WTC11 (cell line): ENCODE data around the gene SPSB4. TPM values are rescaled to one million over a fixed set of nuclear protein-coding genes. Genes with fewer than 3 reads are reported as not detected.

Experiments
- ATAC-seq: fragments of 200-7000 bp; cut with Tn5 transposase; 2 replicates; pipeline ENCODE4 v1.10.0; 2021; ENCODE audit warnings: mild to moderate bottlenecking, moderate library complexity
- CTCF ChIA-PET: fragments of 300-600 bp; sonication (Branson Sonifier 250); formaldehyde crosslinking; loops from one replicate; lab custom pipeline; 2021; ENCODE audit warnings: antibody characterized with exemption; lab: Charles Lee
- POLR2A ChIA-PET: fragments of 350-600 bp; sonication (Branson Sonifier 250); formaldehyde crosslinking; loops from one replicate; lab custom pipeline; 2021; ENCODE audit warnings: antibody characterized with exemption; lab: Charles Lee
- DNase-seq: peaks from one replicate; pipeline ENCODE4 v3.0.0; 2021; ENCODE audit warnings: low spot score
- H3K27ac Mint-ChIP-seq: 2 replicates; pipeline ENCODE4 v1.8.0; 2021; ENCODE audit warnings: mixed read lengths
- H3K27me3 Mint-ChIP-seq: 2 replicates; pipeline ENCODE4 v1.8.0; 2021; ENCODE audit warnings: low read depth, mild to moderate bottlenecking, moderate library complexity, mixed read lengths
- H3K36me3 Mint-ChIP-seq: 2 replicates; pipeline ENCODE4 v1.8.0; 2021; ENCODE audit warnings: mixed read lengths
- H3K4me1 Mint-ChIP-seq: 2 replicates; pipeline ENCODE4 v1.8.0; 2022; ENCODE audit warnings: mixed read lengths
- H3K4me3 Mint-ChIP-seq: 2 replicates; pipeline ENCODE4 v1.8.0; 2021; ENCODE audit warnings: mild to moderate bottlenecking, moderate library complexity, mixed read lengths
- H3K9me3 Mint-ChIP-seq: 2 replicates; pipeline ENCODE4 v1.8.0; 2021; ENCODE audit warnings: mixed read lengths
- CBFB ChIP-seq: sonication (generic); formaldehyde crosslinking; IDR thresholded peaks from 2 replicates; pipeline ENCODE4 v1.8.1; 2022; ENCODE audit warnings: mild to moderate bottlenecking, low read depth, missing genetic modification reagents
- CDX4 ChIP-seq: fragments of 250-450 bp; sonication (Bioruptor Pico); IDR thresholded peaks from 2 replicates; pipeline ENCODE4 v1.9.0; 2021; ENCODE audit warnings: moderate library complexity, mild to moderate bottlenecking, inconsistent platforms, borderline replicate concordance
- E2F5 ChIP-seq: sonication (generic); formaldehyde crosslinking; IDR thresholded peaks from 2 replicates; pipeline ENCODE4 v1.8.1; 2022; ENCODE audit warnings: mild to moderate bottlenecking, moderate library complexity, missing genetic modification reagents
- ELF4 ChIP-seq: sonication (generic); formaldehyde crosslinking; IDR thresholded peaks from 2 replicates; pipeline ENCODE4 v1.8.1; 2022; ENCODE audit warnings: low read depth, mild to moderate bottlenecking, moderate library complexity, missing genetic modification reagents
- ESRRA ChIP-seq: sonication (generic); formaldehyde crosslinking; IDR thresholded peaks from 2 replicates; pipeline ENCODE4 v1.8.1; 2022; ENCODE audit warnings: mild to moderate bottlenecking, missing genetic modification reagents, borderline replicate concordance
- IRF1 ChIP-seq: sonication (generic); formaldehyde crosslinking; IDR thresholded peaks from 2 replicates; pipeline ENCODE4 v1.8.0; 2023; ENCODE audit warnings: missing genetic modification reagents
- IRF2 ChIP-seq: sonication (generic); formaldehyde crosslinking; IDR thresholded peaks from 2 replicates; pipeline ENCODE4 v1.8.0; 2022; ENCODE audit warnings: low read depth, missing genetic modification reagents, borderline replicate concordance
- MAX ChIP-seq: sonication (generic); formaldehyde crosslinking; IDR thresholded peaks from 2 replicates; pipeline ENCODE4 v1.8.0; 2022; ENCODE audit warnings: mild to moderate bottlenecking, missing genetic modification reagents
- MYBL2 ChIP-seq: sonication (generic); formaldehyde crosslinking; IDR thresholded peaks from 2 replicates; pipeline ENCODE4 v1.8.1; 2023; ENCODE audit warnings: mild to moderate bottlenecking, moderate library complexity, missing genetic modification reagents
- NR3C1 ChIP-seq: sonication (generic); formaldehyde crosslinking; conservative IDR thresholded peaks from 2 replicates; pipeline ENCODE4 v1.8.1; 2023; ENCODE audit warnings: low read depth, mild to moderate bottlenecking, missing genetic modification reagents
- SMAD3 ChIP-seq: sonication (generic); formaldehyde crosslinking; IDR thresholded peaks from 2 replicates; pipeline ENCODE4 v1.8.0; 2022; ENCODE audit warnings: missing genetic modification reagents, mild to moderate bottlenecking, borderline replicate concordance
- SMAD4 ChIP-seq: sonication (generic); formaldehyde crosslinking; IDR thresholded peaks from 2 replicates; pipeline ENCODE4 v1.8.0; 2022; ENCODE audit warnings: mild to moderate bottlenecking, missing genetic modification reagents
- USF2 ChIP-seq: sonication (generic); formaldehyde crosslinking; IDR thresholded peaks from 2 replicates; pipeline ENCODE4 v1.8.1; 2023; ENCODE audit warnings: mild to moderate bottlenecking, missing genetic modification reagents, moderate library complexity
- ZBTB43 ChIP-seq: sonication (generic); formaldehyde crosslinking; IDR thresholded peaks from 2 replicates; pipeline ENCODE4 v1.8.1; 2023; ENCODE audit warnings: mild to moderate bottlenecking, missing genetic modification reagents
- ZNF219 ChIP-seq: sonication (generic); formaldehyde crosslinking; IDR thresholded peaks from 2 replicates; pipeline ENCODE4 v1.8.0; 2023; ENCODE audit warnings: missing genetic modification reagents, mild to moderate bottlenecking, borderline replicate concordance
- ZNF263 ChIP-seq: sonication (generic); formaldehyde crosslinking; IDR thresholded peaks from 2 replicates; pipeline ENCODE4 v1.8.1; 2022; ENCODE audit warnings: low read depth, mild to moderate bottlenecking, moderate library complexity, missing genetic modification reagents
- ZNF416 ChIP-seq: fragments of 250-450 bp; sonication (Bioruptor Pico); IDR thresholded peaks from 2 replicates; pipeline ENCODE4 v1.9.0; 2021; ENCODE audit warnings: mild to moderate bottlenecking, inconsistent platforms
- ZNF423 ChIP-seq: fragments of 250-450 bp; sonication (Bioruptor Pico); IDR thresholded peaks from 2 replicates; pipeline ENCODE4 v2.1.2; 2022; ENCODE audit warnings: mild to moderate bottlenecking, moderate library complexity
- ZNF512 ChIP-seq: sonication (generic); formaldehyde crosslinking; IDR thresholded peaks from 2 replicates; pipeline ENCODE4 v1.8.1; 2022; ENCODE audit warnings: missing genetic modification reagents, borderline replicate concordance
- ZSCAN18 ChIP-seq: fragments of 250-450 bp; sonication (Bioruptor Pico); IDR thresholded peaks from 2 replicates; pipeline ENCODE4 v2.1.2; 2022; ENCODE audit warnings: mild to moderate bottlenecking, moderate library complexity
- total RNA-seq: library from RNA; stranded (reverse); gene quantifications from 3 replicates; pipeline ENCODE4 v1.2.3, GENCODE V29; 2021

SPSB4 gene
- total RNA-seq, 1 experiment from 2014 or later, result 19.7 TPM

GRCh38 chr3:141153679-141153966 is 102.5 kb downstream of the SPSB4 start:
- ChIA-PET POLR2A (no interaction called here), CTCF (interaction anchor here (1.0 to 1.8 kb wide), 2 partner anchors 78 to 102 kb away, joined by 4 to 8 read pairs; partner anchors contain the start of genes PXYLP1 and SPSB4)
- H3K4me1 Mint-ChIP-seq, result 0 out of 2 replicates have a peak, but pooled peaks cover 3% of the 10 kb centered on the region
- no peak overlapping the region for H3K4me3 Mint-ChIP-seq
- H3K27ac Mint-ChIP-seq, result no peak overlapping the region
- TF ChIP-seq ZBTB43, result no peak
- TF ChIP-seq ZNF219 (CRISPR knock-in tag), result no peak
- TF ChIP-seq ELF4 (CRISPR knock-in tag), result no peak
- peak; percentile 65 for TF ChIP-seq ZNF423 (CRISPR knock-in tag)
- TF ChIP-seq IRF1 (CRISPR knock-in tag), result no peak
- ATAC-seq (no peak), DNase-seq (no peak)
- no peaks in the 10 kb centered on the region for H3K36me3 Mint-ChIP-seq
- no peaks in the 10 kb centered on the region for H3K27me3 Mint-ChIP-seq
- peaks cover 4% of the 10 kb centered on the region; the same call in 1 of the 2 replicates for H3K9me3 Mint-ChIP-seq

GRCh38 chr3:141164852-141165251 is 113.7 kb downstream of the SPSB4 start:
- no peaks in the 10 kb centered on the region; the same call in 1 of the 2 replicates for H3K27me3 Mint-ChIP-seq
- H3K9me3 Mint-ChIP-seq, result peaks cover 26% of the 10 kb centered on the region
- CTCF ChIA-PET, result interaction anchor here (0.6 kb wide), 1 partner anchor 122 kb away, joined by 3 read pairs; no protein-coding TSS in a partner anchor
- peaks cover 10% of the 10 kb centered on the region; the same call in 1 of the 2 replicates for H3K36me3 Mint-ChIP-seq
- no peak overlapping the region for H3K4me3 Mint-ChIP-seq
- no peak for ATAC-seq
- H3K4me1 Mint-ChIP-seq, result no peaks in the 10 kb centered on the region
- no peak for TF ChIP-seq MAX
- POLR2A ChIA-PET, result interaction anchor here (0.7 kb wide), 1 partner anchor 11 kb away, joined by 3 read pairs; no protein-coding TSS in a partner anchor
- no peak for DNase-seq
- H3K27ac Mint-ChIP-seq, result no peak overlapping the region

- ChIA-PET POLR2A (no interaction called here), CTCF (no interaction called here)
- no peaks in the 10 kb centered on the region for H3K36me3 Mint-ChIP-seq
- no peak overlapping the region for H3K27ac Mint-ChIP-seq
- no peak for ATAC-seq
- no peak for DNase-seq
- H3K27me3 Mint-ChIP-seq, result no peaks in the 10 kb centered on the region; the same call in 1 of the 2 replicates
- H3K9me3 Mint-ChIP-seq, result peaks cover 10% of the 10 kb centered on the region
- no peaks in the 10 kb centered on the region for H3K4me1 Mint-ChIP-seq
- no peak overlapping the region for H3K4me3 Mint-ChIP-seq
- TF ChIP-seq MYBL2 (CRISPR knock-in tag) (no peak), USF2 (CRISPR knock-in tag) (no peak), ESRRA (CRISPR knock-in tag) (no peak), ELF4 (CRISPR knock-in tag) (no peak), SMAD4 (CRISPR knock-in tag) (no peak), ZNF263 (no peak), IRF2 (CRISPR knock-in tag) (no peak), NR3C1 (CRISPR knock-in tag) (no peak)
Measured at GRCh38 chr3:141167681-141168080, 116.5 kb downstream of the SPSB4 start.

- peaks cover 10% of the 10 kb centered on the region for H3K4me1 Mint-ChIP-seq
- POLR2A ChIA-PET, result no interaction called here
- no peaks in the 10 kb centered on the region for H3K36me3 Mint-ChIP-seq
- H3K4me3 Mint-ChIP-seq, result no peak overlapping the region
- DNase-seq, result no peak
- no peaks in the 10 kb centered on the region; the same call in 1 of the 2 replicates for H3K27me3 Mint-ChIP-seq
- peaks cover 4% of the 10 kb centered on the region for H3K9me3 Mint-ChIP-seq
- no peak for ATAC-seq
- H3K27ac Mint-ChIP-seq, result no peak overlapping the region
- CTCF ChIA-PET, result no interaction called here
- TF ChIP-seq ZNF416 (CRISPR knock-in tag), result no peak
- TF ChIP-seq ESRRA (CRISPR knock-in tag), result no peak
- no peak for TF ChIP-seq ZSCAN18 (CRISPR knock-in tag)
- no peak for TF ChIP-seq E2F5 (CRISPR knock-in tag)
- TF ChIP-seq CDX4 (CRISPR knock-in tag), result no peak
- TF ChIP-seq CBFB, result no peak
- TF ChIP-seq SMAD3 (CRISPR knock-in tag), result no peak
- no peak for TF ChIP-seq ZNF512 (CRISPR knock-in tag)
Measured at GRCh38 chr3:141170678-141171295, 119.6 kb downstream of the SPSB4 start.
